Hepatocyte (in vitro differentiated cells): Measurements from ENCODE around the gene RBMS1. TPM values are rescaled to one million over a fixed set of nuclear protein-coding genes. Genes with fewer than 3 reads are reported as not detected.

Source experiments
- DNase-seq: peaks from one replicate; pipeline ENCODE4 v3.0.0-alpha.2; 2016; ENCODE audit warnings: low spot score
- H2AFZ ChIP-seq: fragments of 200-600 bp; sonication (generic); 2 replicates; pipeline ENCODE4 v1.6.0; 2016; ENCODE audit warnings: antibody characterized with exemption, mild to moderate bottlenecking
- H3K27ac ChIP-seq: fragments of 200-600 bp; sonication (generic); 2 replicates; pipeline ENCODE4 v1.5.1; 2016; ENCODE audit warnings: mild to moderate bottlenecking
- H3K27me3 ChIP-seq: fragments of 200-600 bp; sonication (generic); 2 replicates; pipeline ENCODE4 v1.6.1; 2016
- H3K36me3 ChIP-seq: fragments of 200-600 bp; sonication (generic); replicated peaks from 2 replicates; pipeline ENCODE4 v1.5.1; 2016; ENCODE audit warnings: low read depth; ENCODE audit not compliant: insufficient read depth
- H3K4me1 ChIP-seq: fragments of 200-600 bp; sonication (generic); 2 replicates; pipeline ENCODE4 v1.5.1; 2016; ENCODE audit warnings: mild to moderate bottlenecking, moderate library complexity; ENCODE audit not compliant: insufficient read depth
- H3K4me2 ChIP-seq: fragments of 200-600 bp; sonication (generic); 2 replicates; pipeline ENCODE4 v1.6.0; 2016
- H3K4me3 ChIP-seq: fragments of 200-600 bp; sonication (generic); 2 replicates; pipeline ENCODE4 v1.5.1; 2016; ENCODE audit warnings: mild to moderate bottlenecking
- H3K79me2 ChIP-seq: fragments of 200-600 bp; sonication (generic); 2 replicates; pipeline ENCODE4 v1.6.0; 2017; ENCODE audit warnings: mild to moderate bottlenecking
- H3K9me2 ChIP-seq: fragments of 200-600 bp; sonication (generic); replicated peaks from 2 replicates; pipeline ENCODE4 v1.6.0; 2017; ENCODE audit warnings: mild to moderate bottlenecking; ENCODE audit not compliant: insufficient read depth
- H3K9me3 ChIP-seq: fragments of 200-600 bp; sonication (generic); 2 replicates; pipeline ENCODE4 v1.5.1; 2016; ENCODE audit warnings: low read depth, mild to moderate bottlenecking
- H4K20me1 ChIP-seq: fragments of 200-600 bp; sonication (generic); 2 replicates; pipeline ENCODE4 v1.6.0; 2016; ENCODE audit warnings: mild to moderate bottlenecking; ENCODE audit not compliant: insufficient read depth, poor library complexity, severe bottlenecking
- EZH2 ChIP-seq: fragments of 200-600 bp; sonication (generic); IDR thresholded peaks from 2 replicates; pipeline ENCODE4 v1.6.1; 2016; ENCODE audit warnings: antibody characterized with exemption, mild to moderate bottlenecking, borderline replicate concordance
- EZH2phosphoT487 ChIP-seq: fragments of 200-600 bp; sonication (generic); IDR thresholded peaks from one replicate; pipeline ENCODE4 v1.6.1; 2018; ENCODE audit warnings: antibody characterized with exemption, mild to moderate bottlenecking, low read depth, moderate library complexity; ENCODE audit not compliant: unreplicated experiment, severe bottlenecking
- WGBS: methylation state at CpG from one replicate; pipeline ENCODE4 v1.1.6; 2016; ENCODE audit warnings: low lambda C conversion rate; ENCODE audit errors: missing lambda C conversion rate; 5-methylcytosine and 5-hydroxymethylcytosine counted together
- polyA plus RNA-seq: library from polyadenylated mRNA; unstranded; fragments of >200 nt; fragmentation: Nextera tagmentation; extraction: Ambion mirVana; gene quantifications from 2 replicates; pipeline ENCODE4 v1.2.1, GENCODE V29; 2016
- total RNA-seq: library from RNA; depleted of rRNA; stranded (reverse); fragments of >200 nt; gene quantifications from 2 replicates; pipeline ENCODE4 v1.2.3, GENCODE V29; 2014
- TF ChIP-seq, protein P1 (sequence below): fragments of 200-600 bp; sonication (generic); IDR thresholded peaks from 2 replicates; pipeline ENCODE4 v1.5.1; 2016; ENCODE audit warnings: antibody characterized with exemption, mild to moderate bottlenecking; ENCODE audit not compliant: poor library complexity

RBMS1 gene
- total and polyA plus RNA-seq, 2 experiments from 2014 or later: 87.9 to 103 TPM

GRCh38 chr2:160232905-160233475 lies 260.6 kb downstream of the RBMS1 start:
- Histone ChIP-seq H3K27me3 (no peaks in the 10 kb centered on the region), H3K4me3 (no peak overlapping the region), H3K36me3 (no peaks in the 10 kb centered on the region), H3K4me2 (no peak overlapping the region), H4K20me1 (no peaks in the 10 kb centered on the region), H3K4me1 (peaks cover 13% of the 10 kb centered on the region), H3K9me3 (no peaks in the 10 kb centered on the region), H3K79me2 (no peaks in the 10 kb centered on the region), H3K27ac (no peak overlapping the region), H3K9me2 (no peaks in the 10 kb centered on the region), H2AFZ (no peak overlapping the region)
- no peak for TF ChIP-seq EZH2phosphoT487
- no peak for TF ChIP-seq EZH2
- TF ChIP-seq, protein P1, sequence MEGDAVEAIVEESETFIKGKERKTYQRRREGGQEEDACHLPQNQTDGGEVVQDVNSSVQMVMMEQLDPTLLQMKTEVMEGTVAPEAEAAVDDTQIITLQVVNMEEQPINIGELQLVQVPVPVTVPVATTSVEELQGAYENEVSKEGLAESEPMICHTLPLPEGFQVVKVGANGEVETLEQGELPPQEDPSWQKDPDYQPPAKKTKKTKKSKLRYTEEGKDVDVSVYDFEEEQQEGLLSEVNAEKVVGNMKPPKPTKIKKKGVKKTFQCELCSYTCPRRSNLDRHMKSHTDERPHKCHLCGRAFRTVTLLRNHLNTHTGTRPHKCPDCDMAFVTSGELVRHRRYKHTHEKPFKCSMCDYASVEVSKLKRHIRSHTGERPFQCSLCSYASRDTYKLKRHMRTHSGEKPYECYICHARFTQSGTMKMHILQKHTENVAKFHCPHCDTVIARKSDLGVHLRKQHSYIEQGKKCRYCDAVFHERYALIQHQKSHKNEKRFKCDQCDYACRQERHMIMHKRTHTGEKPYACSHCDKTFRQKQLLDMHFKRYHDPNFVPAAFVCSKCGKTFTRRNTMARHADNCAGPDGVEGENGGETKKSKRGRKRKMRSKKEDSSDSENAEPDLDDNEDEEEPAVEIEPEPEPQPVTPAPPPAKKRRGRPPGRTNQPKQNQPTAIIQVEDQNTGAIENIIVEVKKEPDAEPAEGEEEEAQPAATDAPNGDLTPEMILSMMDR: no peak
- no peak for DNase-seq
- 65% methylated on average over 3 of the region's 3 CpGs for WGBS

DNA sequence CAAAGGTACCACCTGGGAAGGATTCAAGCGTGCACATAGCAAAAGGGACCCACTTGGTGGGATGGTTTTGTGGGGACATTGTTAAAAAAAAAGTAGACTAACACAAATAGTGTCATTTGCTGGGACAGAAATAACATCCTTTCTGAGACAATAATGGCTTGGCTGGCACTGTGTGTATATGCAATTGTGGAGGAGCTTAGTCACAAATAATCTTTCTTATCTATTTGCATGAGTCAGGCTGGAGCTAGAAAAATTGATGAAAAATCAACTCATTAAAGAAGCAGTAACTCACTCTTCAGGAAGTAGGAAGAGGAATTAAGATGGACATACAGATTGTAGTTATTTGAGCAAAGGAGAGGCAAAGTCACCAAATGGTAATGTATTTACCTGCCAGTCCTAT lies 264.0 kb downstream of the RBMS1 start:
- Histone ChIP-seq H3K27me3 (no peaks in the 10 kb centered on the region), H2AFZ (no peak overlapping the region), H3K9me2 (no peaks in the 10 kb centered on the region), H3K4me2 (no peak overlapping the region), H3K79me2 (no peaks in the 10 kb centered on the region), H3K9me3 (no peaks in the 10 kb centered on the region), H3K4me3 (no peak overlapping the region), H3K36me3 (no peaks in the 10 kb centered on the region), H3K27ac (peak overlapping the region; percentile 93), H3K4me1 (peaks cover 45% of the 10 kb centered on the region), H4K20me1 (no peaks in the 10 kb centered on the region)
- 65% methylated on average over 1 of the region's 1 CpG for WGBS
- no peak for TF ChIP-seq EZH2
- TF ChIP-seq, protein P1: no peak
- no peak for TF ChIP-seq EZH2phosphoT487
- peak; percentile 43 for DNase-seq

GRCh38 chr2:160228141-160228917 lies 265.3 kb downstream of the RBMS1 start:
- no peaks in the 10 kb centered on the region for H3K36me3 ChIP-seq
- no peak overlapping the region for H2AFZ ChIP-seq
- peak overlapping the region; percentile 93 for H3K27ac ChIP-seq
- no peaks in the 10 kb centered on the region for H3K9me2 ChIP-seq
- TF ChIP-seq EZH2phosphoT487 (no peak), EZH2 (no peak)
- TF ChIP-seq, protein P1: no peak
- H3K4me1 ChIP-seq: peaks cover 57% of the 10 kb centered on the region
- H3K79me2 ChIP-seq: no peaks in the 10 kb centered on the region
- H3K4me3 ChIP-seq: no peak overlapping the region
- H3K9me3 ChIP-seq: no peaks in the 10 kb centered on the region
- DNase-seq: peak; percentile 69
- 21% methylated on average over 5 of the region's 5 CpGs for WGBS
- peak overlapping the region; percentile 53 for H3K4me2 ChIP-seq
- no peaks in the 10 kb centered on the region for H4K20me1 ChIP-seq
- H3K27me3 ChIP-seq: no peaks in the 10 kb centered on the region
